IPS-NIHi7 (cell line): ENCODE measurements around the gene EML1.

Experiments
- DNase-seq: peaks from one replicate; pipeline ENCODE4 v3.0.0; 2012; ENCODE audit warnings: mixed read lengths; ENCODE audit errors: extremely low spot score

Gene EML1

DNA sequence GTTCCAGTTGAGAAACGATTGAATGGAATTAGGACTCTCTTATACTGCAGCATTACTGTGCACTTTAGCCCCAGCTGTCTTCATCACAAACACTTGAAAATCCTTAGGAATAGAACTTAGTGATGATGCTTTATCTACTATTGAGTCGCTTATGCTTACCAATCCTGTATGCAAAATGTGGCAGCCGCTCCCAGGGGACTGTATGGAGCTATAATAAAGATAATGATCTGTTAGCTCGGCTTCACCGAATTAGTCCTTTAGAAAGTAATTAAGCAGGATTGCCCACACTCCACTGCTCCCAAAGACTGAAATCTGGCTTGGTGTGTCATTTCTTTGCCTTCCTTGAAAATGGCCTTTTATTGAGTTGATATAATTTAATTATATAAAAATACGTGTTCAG, 10.6 kb downstream of the EML1 start:
- no peak for DNase-seq

DNA sequence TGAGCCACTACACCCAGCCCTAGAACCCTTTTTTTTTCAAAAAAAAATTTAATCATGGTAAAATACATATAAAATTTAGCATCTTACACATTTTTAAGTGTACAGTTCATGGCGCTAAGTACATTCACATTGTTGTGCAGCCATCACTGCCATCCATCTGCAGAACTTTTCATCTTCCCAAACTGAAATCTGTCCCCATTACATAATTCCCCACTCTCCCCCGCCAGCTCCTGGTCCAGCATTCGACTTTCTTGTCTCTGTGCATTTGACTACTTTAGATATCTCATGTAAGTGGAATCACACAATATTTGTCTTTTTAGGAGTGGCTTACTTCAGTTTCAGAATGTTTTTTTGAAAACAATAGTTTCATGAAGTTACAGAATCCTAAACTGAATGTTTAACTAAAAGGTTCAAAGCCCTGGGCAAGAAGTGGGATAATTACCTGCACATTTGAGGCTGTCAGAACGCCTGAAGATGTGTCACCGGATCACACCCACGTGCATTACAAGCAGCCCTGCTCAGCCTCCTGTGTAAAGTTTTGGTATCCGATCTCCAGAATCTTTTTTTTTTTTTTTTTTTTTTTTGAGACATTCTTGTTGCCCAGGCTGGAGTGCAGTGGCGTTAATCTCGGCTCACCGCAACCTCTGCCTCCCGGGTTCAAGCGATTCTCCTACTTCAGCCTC, 12.7 kb downstream of the EML1 start:
- no peak for DNase-seq

DNA sequence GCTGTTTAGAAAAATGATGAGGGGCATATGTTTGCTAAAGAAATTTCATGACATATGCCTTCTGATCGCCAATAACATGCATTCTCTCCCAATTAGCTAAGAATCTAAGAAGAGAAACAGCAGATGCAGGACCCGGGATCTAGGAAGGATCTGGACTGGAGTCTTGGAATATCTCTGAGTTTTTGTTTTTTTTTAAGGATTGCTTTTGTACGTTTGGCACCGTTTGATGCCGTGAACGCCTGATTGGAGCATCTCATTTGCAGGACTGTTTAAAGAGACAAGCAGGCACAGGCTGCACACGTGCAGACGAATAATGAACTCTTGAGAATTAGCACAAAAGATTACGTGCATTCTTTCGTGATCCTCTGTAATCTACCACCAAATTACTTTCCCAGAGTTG, 13.6 kb downstream of the EML1 start:
- no peak for DNase-seq

DNA sequence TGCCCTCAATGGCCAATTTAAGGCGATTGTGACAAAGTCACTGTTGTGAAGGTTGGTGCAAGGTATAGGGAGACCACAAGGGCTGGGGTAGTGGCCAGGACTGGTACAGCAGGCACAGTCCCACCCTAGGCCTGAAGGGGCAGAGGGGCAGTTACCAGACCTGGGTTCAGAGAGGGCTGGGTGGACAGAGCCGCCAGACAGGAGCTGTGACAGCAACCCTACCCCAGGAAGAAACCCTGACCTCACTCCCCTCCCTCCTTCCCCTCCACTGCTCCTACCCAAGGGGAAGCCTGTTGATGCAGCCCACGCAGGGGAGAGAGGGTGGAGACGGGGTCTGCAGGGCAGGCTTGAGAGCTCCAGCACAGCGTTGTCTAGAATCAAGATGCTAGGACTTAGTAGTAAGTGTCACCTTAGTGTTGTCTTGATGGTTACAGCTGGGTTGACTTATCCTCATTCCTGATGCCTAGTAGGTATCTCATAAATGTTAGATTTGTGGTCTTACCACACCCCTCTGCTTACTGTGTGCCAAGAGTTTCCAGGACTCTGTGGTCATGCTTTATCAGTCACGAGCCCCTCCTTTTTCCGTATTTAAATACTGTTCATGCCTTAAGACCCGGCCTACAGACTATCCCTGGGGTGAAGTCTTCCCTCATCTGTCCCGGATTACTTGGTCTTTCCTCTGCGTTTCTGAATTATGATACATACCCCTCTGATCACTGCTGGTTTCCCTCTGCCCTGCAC, 14.4 kb downstream of the EML1 start:
- peak; percentile 38 for DNase-seq

DNA sequence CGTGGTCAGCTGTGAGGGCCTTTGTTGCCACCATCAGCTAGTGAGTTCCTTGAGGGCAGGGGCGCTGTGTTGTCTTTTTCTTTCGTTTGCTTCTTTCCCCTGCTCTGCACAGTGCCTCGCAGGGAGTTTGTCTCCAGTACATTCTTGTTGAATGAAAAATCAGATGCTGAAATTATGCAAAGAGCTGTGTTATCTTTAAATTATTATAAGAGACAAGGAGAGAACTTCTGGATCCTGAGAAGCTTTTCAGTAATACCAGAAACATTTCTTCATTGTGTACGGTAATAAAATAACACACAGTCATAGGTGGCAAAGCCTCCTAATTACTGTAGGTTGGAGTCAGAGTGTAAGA, 14.9 kb downstream of the EML1 start:
- no peak for DNase-seq

DNA sequence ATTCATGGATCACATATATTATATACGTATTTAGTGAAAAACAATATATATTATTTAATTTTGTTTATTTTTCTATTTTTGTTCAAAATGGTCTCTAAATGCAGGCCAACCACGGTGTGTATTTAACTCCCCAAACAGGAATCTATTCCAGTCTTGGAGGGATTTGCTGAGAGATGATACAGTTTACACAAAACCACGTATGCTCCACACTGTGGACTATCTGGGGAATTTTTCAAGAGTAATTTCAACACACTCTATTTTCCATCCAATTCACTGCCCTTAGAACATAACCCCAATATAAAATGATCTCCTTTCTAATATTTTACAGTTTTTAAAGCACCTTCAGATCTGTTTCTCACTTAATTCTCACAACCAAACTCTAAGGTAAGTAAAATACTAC, 15.3 kb downstream of the EML1 start:
- no peak for DNase-seq

DNA sequence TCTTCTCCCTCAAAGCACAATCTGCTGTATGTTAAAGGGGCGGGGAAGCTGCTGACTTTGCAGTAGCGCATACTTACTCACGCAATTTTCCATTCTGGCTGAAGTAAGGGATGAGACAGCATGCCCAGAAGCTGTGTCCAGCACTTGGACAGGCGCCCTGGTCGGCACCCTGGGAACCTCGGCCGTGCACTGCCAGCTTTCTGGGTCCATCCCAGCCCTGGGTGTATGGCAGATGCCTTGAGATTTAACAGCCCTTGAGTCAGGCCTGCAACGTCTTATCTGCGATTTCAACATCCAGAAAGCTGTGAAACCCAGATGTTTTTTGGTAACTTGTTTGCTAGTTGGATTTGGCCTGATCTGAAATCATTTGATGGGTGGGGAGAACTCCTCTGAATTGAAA, 16.1 kb downstream of the EML1 start:
- no peak for DNase-seq

DNA sequence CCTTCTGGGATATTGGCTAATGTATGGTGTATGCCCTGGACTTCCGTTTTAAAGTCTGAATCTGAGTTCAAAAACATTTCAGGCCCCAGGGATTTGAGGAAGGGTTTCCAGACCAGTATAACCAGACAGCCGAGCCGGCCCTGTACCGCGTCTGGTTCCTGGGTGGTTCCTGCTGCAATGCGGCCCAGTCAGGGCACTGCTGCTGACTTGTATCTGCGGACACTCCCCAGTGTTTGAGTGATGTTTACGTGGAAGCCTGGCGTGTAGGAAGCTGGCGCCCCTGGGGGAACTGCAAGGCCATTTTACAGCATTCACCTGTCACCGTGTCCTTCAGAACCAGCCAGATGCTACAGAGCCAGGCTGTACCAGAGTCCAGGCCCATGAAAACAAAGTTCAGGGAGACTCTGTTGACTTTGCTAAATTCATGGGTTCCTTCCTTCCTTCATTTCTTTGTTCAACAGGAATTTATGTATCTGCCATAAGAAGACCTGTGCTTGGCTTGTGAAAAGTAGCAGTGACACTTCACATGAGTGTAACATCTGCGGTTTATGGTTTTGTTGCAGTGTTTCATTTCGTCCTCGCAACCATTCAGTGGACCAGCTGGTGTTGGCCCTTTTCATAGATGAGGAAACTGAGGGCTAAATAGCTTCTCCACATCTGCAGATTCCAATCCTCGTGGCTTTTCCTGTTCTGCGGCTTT, 16.8 kb downstream of the EML1 start:
- no peak for DNase-seq

DNA sequence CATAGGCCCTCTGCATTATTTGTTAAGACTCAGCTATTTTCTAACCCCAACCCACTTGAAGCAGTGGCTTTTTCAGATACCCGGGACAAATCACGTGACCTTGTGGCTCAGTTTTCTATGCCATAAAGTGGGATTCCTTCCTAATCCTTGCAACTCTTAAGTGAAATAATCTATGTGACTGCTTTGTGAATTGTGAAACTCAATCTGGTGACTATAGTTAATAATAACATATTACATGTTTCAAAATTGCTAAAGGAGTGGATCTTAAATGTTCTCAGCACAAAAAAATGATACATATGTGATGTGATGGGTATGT, 17.3 kb downstream of the EML1 start:
- DNase-seq, result no peak

DNA sequence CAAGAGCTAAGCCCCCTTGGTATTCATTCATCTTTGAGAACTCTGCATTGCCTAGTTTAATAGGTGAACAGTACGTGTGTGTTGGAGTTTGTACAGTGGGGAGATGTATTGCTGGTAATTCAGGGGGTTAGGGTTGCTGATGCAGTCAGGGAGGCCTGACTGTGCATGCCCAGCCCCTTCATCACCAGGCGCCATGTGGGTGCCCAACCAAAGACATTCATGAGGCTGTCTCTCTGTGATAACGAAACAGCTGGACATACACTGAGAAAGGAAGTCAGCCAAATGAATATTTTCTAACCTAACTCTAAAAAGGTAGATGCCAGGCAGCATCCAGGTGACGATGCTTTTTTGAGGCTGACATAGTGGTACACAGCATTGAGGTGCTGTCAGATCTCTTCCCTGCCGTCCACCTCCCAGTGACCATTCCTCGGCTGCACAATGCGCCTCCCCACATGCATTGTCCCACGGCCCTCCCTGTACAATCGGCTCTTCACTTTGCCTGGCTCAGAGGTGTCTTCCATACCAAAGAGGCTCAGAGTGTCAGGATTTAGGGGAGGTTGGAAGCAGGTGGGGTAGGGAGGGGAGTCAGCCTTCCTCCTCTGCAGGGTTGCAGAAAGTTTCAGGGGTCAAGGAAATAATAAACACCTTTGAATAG, 19.0 kb downstream of the EML1 start:
- no peak for DNase-seq

DNA sequence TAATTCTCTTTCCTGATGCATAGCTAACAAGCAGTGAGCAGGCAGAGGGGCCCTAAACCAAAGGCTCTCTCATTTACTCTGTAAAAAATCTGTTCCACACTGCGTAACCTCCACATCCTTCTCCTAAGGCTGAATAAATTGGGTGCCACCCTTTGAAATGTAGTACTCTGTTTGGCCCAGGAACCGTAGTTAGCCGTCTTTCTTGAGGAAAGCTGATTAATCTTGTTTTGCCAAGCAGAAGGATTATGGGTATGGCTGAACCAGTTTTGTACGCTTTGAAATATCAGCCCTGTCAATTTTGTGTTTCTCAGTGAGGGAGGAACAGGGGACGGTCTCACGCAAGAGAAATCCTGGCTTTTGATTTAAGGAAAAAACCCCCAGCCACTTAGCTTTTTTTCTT, 19.7 kb downstream of the EML1 start:
- DNase-seq, result no peak

DNA sequence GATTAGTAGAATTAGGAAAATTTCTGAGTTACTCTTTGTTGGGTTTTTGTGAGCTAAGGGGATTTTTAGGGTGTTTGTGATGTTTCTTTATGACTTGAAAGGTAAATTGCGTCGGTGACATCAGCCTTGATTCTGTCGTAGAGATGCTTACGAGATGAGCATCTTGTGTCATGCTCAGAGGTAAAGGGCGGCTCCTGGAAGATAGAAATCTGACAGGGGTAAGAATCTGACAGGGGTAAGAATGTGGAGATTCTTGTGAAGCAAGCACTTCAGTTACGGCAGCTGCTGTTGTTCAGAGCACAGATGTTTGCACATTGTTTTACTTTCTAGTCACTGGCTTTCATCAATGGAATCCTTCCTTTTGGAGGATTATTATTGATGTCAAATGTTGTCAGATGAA, 22.5 kb downstream of the EML1 start:
- no peak for DNase-seq

DNA sequence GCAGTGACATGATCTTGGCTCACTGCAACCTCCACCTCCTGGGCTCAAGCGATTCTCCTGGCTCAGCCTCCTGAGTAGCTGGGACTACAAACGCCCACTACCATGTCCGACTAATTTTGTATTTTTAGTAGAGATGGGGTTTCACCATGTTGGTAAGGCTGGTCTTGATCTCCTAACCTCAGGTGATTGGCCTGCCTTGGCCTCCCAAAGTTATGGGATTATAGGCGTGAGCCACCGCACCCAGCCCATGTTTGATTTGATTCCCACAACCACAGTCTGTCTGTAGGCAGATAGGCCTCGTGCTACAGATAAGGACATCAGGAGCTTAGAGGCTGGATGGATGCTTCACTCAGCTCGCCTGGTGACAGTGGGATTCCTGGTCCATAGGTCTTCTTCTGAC, 23.0 kb downstream of the EML1 start:
- DNase-seq, result no peak

DNA sequence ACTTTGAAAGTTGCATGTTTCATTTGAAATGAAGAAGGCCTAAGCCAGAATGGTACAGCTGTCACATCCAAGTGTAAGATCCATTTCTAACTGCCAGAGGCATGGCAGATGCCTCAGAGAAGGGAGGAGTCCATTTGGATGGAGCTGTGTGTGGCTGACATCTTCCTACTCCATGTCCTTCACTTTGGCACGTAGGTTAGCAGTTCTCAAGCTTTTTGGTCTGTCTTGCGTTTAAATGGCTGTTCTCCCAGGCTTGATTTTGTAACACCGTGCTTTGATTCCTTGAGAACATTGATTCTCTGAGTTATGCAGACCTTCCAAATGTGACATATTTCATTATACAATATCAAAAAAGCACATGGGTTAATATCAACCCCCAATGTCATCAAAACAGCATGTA, 23.4 kb downstream of the EML1 start:
- DNase-seq, result no peak

DNA sequence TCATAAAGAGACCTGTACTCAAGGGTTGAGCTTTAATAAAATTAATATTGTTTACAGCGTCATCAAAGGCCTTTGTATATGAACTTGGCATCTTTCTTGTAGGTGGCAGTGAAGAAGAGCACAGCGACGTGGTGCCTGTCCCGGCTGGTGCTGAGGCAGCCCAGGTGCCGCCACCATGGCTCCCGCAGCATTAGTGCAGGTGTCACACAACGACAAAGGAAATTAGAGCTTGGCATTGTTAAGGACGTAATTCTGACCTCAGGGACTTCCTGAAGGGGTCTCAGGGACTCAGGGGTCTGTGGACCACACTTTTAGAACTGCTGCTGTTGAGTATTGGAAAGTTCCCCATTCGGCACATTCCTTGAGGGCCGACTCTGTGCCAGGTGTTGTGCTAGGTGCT, 24.1 kb downstream of the EML1 start:
- DNase-seq, result no peak

DNA sequence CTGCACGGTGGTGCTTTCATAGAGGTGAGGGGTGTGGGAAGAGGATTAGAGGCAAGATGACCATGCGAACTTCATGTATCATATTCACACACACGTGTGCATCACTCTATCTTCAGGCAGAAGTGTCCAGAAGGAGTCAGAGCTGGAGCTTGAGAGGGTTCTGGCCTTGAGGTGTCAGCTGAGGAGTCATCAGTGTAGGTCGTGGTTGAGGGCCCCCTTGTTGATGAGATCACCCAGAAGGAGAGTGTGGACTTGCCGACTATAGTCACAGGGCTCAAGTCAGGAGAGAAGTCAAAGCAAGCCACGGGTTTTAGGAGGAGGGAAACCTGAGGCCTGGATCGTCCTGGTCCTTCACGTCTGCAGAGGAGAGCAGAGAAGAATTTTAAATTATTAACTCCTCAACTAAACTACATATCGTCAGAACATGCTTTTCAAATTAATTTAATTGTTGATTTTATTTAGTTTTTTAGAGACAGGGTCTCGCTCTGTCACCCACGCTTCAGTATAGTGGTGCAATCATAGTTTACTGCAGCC, 25.4 kb downstream of the EML1 start:
- DNase-seq, result no peak

DNA sequence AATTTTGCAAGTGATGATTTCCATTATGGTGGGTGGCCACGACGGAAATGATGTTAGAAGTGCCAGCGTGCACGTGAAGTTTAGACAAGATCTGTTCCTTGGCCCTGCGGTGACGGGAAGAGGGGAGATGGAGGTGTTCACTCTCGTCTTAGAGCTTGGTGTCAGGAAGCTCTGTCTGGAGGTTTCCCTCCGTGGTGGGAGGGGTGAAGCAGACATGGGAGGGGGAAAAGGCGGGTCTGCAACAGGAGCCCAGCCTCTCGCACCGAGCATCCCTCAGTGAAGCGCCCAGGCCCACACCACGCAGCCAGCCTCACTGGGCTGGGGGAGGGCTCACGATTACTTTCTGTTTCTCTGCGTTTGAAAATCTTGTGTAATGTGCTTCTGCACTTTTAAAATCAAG, 26.3 kb downstream of the EML1 start:
- DNase-seq, result peak; percentile 67

DNA sequence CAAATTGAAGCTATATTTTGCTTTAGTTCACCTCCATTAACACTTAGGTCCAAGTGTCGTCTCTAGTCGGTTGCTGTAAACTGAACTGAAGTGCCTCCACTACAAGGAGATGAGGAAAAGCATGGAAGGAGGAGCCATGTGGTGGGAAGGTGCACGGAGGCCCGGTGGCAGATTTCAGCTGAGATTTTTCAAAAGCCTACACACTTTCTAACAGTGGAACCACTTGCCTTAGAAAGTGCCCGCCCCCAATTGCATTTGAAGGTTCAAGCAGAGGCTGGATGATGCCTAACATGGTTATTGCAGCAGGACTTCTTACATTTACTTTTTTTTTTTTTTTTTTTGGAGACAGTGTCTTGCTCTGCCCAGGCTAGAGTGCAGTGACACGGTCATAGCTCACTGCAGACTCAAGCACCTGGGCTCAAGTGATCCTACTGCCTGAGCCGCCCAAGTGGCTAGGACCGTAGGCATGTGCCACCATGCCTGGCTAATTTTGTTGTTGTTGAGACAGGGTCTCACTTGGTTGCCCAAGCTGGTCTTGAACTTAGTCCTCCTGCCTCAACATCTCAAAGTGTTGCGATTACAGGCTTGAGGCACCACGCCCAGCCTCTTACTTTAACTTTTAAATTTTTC, 27.6 kb downstream of the EML1 start:
- no peak for DNase-seq

DNA sequence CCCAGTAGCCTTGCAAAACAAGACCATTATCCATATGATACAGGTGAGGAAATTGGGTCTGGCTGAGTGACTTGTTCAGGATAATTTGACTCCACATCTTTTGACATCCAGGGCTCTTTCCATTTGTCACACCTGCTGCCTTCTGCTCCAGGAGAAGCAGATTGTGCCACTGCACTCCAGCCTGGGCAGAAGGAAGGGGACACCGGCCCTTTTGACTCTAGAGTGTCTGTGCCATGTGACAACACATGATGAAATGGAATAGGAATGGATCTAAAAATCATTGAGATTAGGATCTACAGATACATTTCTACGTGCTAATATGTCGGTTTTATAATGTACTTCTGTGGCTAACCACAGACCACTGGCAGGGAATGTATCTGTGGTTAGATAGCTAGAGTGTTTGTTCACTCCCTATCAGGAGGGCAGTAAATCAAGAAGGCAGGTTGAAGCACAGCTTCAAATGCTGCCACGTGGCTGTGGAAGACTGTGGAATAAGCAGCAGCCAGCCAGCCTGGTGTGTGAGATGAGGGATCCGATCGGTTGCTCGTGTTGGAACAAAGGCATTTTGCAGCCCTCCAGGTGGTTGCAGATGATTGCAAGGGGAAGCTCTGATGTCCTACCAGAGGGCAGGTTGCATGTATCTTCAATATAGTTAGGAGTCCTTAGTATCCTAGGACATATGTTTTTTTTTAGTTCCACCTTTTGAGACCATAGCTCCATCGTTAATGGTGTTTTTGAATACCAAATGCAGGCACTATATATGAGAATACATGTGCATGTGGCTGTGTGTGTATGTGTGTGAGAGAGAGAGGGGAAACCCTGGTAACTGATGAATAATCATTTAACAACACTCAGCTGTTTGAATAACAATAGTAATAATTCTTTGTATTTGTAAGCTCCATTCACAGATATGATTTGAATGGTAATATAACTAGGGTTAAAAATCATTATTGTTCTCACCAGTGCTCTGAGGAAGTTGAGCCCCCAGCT, 28.6 kb downstream of the EML1 start:
- no peak for DNase-seq

DNA sequence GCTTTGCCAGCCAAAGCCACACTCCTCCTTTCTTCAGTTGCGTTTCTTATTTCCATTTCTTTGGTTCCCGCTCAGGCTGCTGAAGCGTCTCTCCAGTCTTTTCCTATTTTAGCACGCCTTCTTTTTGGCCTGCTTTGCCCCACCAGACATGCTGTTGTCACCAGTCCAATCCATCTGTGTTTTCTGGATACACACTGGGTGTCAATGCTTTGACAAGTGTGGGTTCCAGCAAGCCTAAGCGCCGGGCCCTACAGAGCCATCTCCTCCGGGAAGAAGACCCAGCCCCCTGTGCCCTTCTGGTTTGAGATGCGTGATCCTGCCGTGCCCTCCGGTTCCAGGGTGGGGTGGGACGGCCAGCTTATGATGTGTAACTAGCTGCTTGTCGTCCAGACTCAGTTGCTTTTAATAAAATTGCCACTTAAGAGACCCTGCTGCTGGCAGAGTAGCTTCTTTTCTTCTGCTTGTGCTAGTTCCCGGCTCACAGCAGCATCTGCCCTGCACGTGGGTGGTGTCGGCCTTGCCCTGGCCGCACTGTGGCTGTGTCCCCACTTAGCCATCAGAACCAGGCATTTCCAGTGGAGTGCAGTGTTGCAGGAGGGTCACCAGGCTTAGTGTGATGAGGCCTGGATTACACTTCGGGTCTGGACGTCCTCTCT, 29.7 kb downstream of the EML1 start:
- no peak for DNase-seq
